ENCODE results near the gene MAB21L4. TPM values are rescaled to one million over a fixed set of nuclear protein-coding genes. Genes with fewer than 3 reads are reported as not detected.

The MAB21L4 gene
- total RNA-seq, 1 donor from 2014 or later, result 0.59 TPM

DNA sequence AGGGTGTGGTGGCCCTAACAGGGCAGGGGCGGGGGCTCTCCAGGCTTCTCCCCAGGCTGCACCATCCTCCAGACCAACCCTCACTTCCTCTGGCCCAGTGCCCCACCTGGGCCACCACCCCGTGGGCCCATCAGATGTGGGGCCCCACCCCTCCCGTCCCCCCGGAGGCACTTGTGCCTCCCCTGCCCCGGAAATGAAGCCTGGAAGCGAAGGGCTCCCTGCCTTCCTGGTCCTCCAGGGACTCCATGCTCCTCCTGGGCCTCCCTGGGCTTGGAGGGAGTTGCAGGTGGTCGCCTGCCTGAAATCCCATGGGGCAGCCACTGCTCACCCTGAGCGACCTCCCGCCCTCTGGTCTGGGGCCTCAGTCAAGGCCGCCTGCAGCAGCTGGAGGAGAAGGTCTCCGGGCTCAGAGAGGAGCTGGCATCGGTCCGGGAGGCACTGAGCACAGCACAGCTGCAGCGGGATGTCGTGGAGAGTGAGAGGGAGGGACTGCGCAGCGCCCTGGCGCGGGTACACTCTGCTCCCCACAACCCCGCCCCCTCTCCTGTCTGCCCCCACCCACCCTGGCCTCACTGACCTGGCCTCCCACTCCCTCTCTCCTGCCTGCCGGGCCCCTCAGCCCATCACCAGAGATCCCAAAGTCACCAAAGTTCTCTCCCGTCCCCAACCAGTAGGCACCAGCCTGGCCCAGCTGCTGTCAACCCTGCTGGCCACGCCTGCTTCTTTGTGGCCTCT, 38.2 kb upstream of the MAB21L4 start:
- H4K20me1 ChIP-seq (ENCODE audit: insufficient read depth, low read length), result no peaks in the 10 kb centered on the region
- Mint-ChIP-seq H3K4me1 (ENCODE audit: low read depth, unreplicated experiment) (no peaks in the 10 kb centered on the region), H3K36me3 (ENCODE audit: low read depth, unreplicated experiment) (no peaks in the 10 kb centered on the region), H3K9me3 (ENCODE audit: unreplicated experiment) (peaks cover 4% of the 10 kb centered on the region), H3K27me3 (ENCODE audit: low read depth, unreplicated experiment) (peaks cover 43% of the 10 kb centered on the region), H3K4me3 (ENCODE audit: unreplicated experiment) (no peak overlapping the region), H3K27ac (ENCODE audit: unreplicated experiment) (no peak overlapping the region)
- H3K27me3 ChIP-seq (ENCODE audit: insufficient read depth, low read length), result peaks cover 6% of the 10 kb centered on the region
- H3K4me2 ChIP-seq (ENCODE audit: low read length), result no peak overlapping the region
- H3K9me3 ChIP-seq (ENCODE audit: insufficient read depth, low read depth, low read length), result no peaks in the 10 kb centered on the region
- no peak overlapping the region for H3K4me3 ChIP-seq (ENCODE audit: insufficient read depth, low read depth, low read length)
- H3K4me1 ChIP-seq (ENCODE audit: insufficient read depth, low read length), result no peaks in the 10 kb centered on the region
- no peaks in the 10 kb centered on the region for H3K79me2 ChIP-seq (ENCODE audit: insufficient read depth, low read length)
- H3K36me3 ChIP-seq (ENCODE audit: insufficient read depth, low read length), result no peaks in the 10 kb centered on the region
- TF ChIP-seq, protein P1, sequence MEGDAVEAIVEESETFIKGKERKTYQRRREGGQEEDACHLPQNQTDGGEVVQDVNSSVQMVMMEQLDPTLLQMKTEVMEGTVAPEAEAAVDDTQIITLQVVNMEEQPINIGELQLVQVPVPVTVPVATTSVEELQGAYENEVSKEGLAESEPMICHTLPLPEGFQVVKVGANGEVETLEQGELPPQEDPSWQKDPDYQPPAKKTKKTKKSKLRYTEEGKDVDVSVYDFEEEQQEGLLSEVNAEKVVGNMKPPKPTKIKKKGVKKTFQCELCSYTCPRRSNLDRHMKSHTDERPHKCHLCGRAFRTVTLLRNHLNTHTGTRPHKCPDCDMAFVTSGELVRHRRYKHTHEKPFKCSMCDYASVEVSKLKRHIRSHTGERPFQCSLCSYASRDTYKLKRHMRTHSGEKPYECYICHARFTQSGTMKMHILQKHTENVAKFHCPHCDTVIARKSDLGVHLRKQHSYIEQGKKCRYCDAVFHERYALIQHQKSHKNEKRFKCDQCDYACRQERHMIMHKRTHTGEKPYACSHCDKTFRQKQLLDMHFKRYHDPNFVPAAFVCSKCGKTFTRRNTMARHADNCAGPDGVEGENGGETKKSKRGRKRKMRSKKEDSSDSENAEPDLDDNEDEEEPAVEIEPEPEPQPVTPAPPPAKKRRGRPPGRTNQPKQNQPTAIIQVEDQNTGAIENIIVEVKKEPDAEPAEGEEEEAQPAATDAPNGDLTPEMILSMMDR (IDR thresholded peaks at IDR 0.05; ENCODE audit: insufficient read depth, low read depth, low read length), result no peak
- no peak for TF ChIP-seq EZH2 (IDR thresholded peaks at IDR 0.05; ENCODE audit: insufficient read depth, low read length)
- no peak overlapping the region for H3K27ac ChIP-seq (ENCODE audit: low read depth, low read length)
- DNase-seq (ENCODE audit: low read depth) (no peak), FAIRE-seq (no peak)
- H2AFZ ChIP-seq (ENCODE audit: low read depth, low read length), result no peak overlapping the region
- H3K9ac ChIP-seq (ENCODE audit: low read length), result no peak overlapping the region

DNA sequence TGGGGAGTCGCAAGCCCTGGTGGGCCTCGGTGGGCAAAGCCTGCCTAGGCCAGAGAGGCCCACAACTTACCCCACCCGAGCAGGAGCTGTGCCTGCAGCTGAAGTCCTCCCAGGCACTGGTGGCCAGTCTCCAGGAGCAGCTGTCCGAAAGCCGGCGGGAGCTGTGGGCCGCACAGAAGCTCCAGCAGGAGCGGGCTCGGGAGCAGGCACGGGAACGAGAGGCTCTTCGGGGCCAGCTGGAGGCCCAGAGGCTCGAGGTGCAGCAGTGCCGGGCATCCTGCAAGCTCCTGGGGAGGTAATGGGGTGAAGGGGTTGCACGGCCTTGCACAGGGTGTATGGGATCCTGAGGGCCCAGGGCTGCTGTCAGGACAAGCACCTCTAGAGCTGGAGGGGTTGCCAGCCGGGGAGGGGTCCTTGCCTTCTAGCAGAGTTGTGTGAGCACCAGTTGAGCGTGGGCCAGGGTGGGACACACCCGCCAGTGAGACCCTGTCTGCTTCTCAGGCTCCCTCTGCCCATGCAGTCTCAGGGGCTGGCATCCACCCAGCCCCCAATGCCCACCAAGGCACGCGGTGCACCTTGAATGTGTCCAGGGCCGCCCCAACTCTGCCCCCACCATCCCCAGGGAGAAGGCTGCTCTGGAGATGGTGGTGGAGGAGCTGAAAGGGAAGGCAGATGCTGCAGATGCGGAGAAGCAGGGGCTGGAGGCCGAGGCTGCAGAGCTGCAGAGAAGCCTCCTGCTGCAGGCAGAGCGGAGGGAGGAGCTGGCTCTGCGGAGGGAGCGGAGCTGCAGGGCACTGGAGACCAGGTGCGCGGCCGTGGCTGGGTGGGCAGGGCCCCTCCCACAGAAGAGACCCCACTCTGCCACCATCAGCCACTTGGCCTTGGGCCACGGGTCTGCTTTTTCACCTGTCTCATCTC, 37.4 kb upstream of the MAB21L4 start:
- Mint-ChIP-seq H3K27me3 (ENCODE audit: low read depth, unreplicated experiment) (peaks cover 50% of the 10 kb centered on the region), H3K4me3 (ENCODE audit: unreplicated experiment) (no peak overlapping the region), H3K4me1 (ENCODE audit: low read depth, unreplicated experiment) (no peaks in the 10 kb centered on the region), H3K36me3 (ENCODE audit: low read depth, unreplicated experiment) (no peaks in the 10 kb centered on the region), H3K27ac (ENCODE audit: unreplicated experiment) (no peak overlapping the region), H3K9me3 (ENCODE audit: unreplicated experiment) (peaks cover 4% of the 10 kb centered on the region)
- no peak overlapping the region for H3K27ac ChIP-seq (ENCODE audit: low read depth, low read length)
- no peak overlapping the region for H3K9ac ChIP-seq (ENCODE audit: low read length)
- H3K9me3 ChIP-seq (ENCODE audit: insufficient read depth, low read depth, low read length), result no peaks in the 10 kb centered on the region
- FAIRE-seq, result no peak
- H2AFZ ChIP-seq (ENCODE audit: low read depth, low read length), result no peak overlapping the region
- peaks cover 10% of the 10 kb centered on the region for H3K27me3 ChIP-seq (ENCODE audit: insufficient read depth, low read length)
- no peak for TF ChIP-seq EZH2 (IDR thresholded peaks at IDR 0.05; ENCODE audit: insufficient read depth, low read length)
- TF ChIP-seq, protein P1 (IDR thresholded peaks at IDR 0.05; ENCODE audit: insufficient read depth, low read depth, low read length), result no peak
- H3K4me3 ChIP-seq (ENCODE audit: insufficient read depth, low read depth, low read length), result no peak overlapping the region
- no peaks in the 10 kb centered on the region for H3K36me3 ChIP-seq (ENCODE audit: insufficient read depth, low read length)
- no peaks in the 10 kb centered on the region for H4K20me1 ChIP-seq (ENCODE audit: insufficient read depth, low read length)
- H3K4me2 ChIP-seq (ENCODE audit: low read length), result no peak overlapping the region
- H3K79me2 ChIP-seq (ENCODE audit: insufficient read depth, low read length), result no peaks in the 10 kb centered on the region
- DNase-seq (ENCODE audit: low read depth), result no peak
- H3K4me1 ChIP-seq (ENCODE audit: insufficient read depth, low read length), result no peaks in the 10 kb centered on the region
